ENCODE measurements around the gene GNG4. TPM values are rescaled to one million over a fixed set of nuclear protein-coding genes. Genes with fewer than 3 reads are reported as not detected.
"Not testable (repeated sequence)": the region's sequence is repeated elsewhere in the genome, so short reads cannot be mapped to it uniquely, and the experiment has no call there.

The GNG4 gene
- total and polyA plus RNA-seq, 7 donors = 1.5 to 31.9 (median 3.9) TPM

DNA sequence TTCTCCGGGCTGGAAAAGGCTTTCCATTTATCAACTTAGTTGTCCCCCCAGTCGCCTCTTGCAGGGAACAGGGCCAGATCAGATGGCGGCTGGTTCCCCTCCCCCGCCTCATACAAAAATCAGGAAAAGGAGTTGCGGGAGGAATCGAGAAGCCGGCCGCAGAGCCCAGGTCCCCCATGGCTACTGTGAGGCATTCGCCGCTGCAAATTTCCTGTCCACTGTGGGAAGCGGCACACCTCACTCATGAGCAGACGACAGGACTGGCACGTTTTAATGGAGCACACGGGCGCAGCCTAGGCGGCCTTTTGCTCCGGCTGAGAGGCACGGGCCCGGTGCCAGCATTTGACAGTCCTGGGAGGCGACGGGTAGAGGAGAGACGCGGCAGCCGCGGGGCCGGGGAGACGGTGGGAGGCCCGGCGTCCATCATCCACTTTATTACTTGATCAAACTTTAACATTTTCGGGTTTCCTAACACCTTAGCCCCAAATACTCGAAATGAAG, 1.1 kb downstream of the GNG4 start:
- H3K27ac ChIP-seq = no peak overlapping the region
- peaks cover 0 to 29% (median 26%) of the 10 kb centered on the region in 4 donors for H3K4me1 ChIP-seq
- no peak for TF ChIP-seq EP300 (IDR thresholded peaks at IDR 0.05)
- TF ChIP-seq, protein P1, sequence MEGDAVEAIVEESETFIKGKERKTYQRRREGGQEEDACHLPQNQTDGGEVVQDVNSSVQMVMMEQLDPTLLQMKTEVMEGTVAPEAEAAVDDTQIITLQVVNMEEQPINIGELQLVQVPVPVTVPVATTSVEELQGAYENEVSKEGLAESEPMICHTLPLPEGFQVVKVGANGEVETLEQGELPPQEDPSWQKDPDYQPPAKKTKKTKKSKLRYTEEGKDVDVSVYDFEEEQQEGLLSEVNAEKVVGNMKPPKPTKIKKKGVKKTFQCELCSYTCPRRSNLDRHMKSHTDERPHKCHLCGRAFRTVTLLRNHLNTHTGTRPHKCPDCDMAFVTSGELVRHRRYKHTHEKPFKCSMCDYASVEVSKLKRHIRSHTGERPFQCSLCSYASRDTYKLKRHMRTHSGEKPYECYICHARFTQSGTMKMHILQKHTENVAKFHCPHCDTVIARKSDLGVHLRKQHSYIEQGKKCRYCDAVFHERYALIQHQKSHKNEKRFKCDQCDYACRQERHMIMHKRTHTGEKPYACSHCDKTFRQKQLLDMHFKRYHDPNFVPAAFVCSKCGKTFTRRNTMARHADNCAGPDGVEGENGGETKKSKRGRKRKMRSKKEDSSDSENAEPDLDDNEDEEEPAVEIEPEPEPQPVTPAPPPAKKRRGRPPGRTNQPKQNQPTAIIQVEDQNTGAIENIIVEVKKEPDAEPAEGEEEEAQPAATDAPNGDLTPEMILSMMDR (IDR thresholded peaks at IDR 0.05) = no peak
- no peak for TF ChIP-seq POLR2AphosphoS5 (IDR thresholded peaks at IDR 0.05)
- no peak for TF ChIP-seq POLR2A (IDR thresholded peaks at IDR 0.05)
- peak overlapping the region in 2 of 4 donors; percentile 55 to 57 for H3K4me3 ChIP-seq
- intact Hi-C loops (cut with DNase I) = no loop called here
- H3K27me3 ChIP-seq = peaks cover 25 to 84% (median 38%) of the 10 kb centered on the region in 3 donors
- DNase-seq = peak; percentile 53
- WGBS, 2 donors = 6 to 9% methylated on average over 31 of the region's 31 CpGs
- H3K36me3 ChIP-seq = no peaks in the 10 kb centered on the region
- no peaks in the 10 kb centered on the region for H3K9me3 ChIP-seq

DNA sequence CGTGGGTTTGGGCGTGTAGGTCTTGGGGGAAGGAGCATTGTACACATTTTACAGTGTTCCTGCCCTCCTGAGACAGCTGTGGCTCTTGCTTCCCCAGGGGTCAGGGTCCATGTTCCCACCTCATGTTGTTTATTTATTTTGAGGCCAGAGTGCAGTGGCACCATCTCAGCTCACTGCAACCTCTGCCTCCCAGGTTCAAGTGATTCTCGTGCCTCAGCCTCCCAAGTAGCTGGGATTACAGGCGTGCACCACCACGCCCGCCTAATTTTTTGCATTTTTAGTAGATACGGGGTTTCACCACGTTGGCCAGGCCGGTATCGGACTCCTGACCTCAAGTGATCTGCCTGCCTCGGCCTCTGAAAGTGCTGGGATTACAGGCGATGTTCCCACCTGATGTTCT, 2.0 kb downstream of the GNG4 start:
- H3K27me3 ChIP-seq = peaks cover 25 to 84% (median 38%) of the 10 kb centered on the region in 3 donors
- H3K4me3 ChIP-seq; H3K9me3 ChIP-seq; H3K36me3 ChIP-seq; H3K27ac ChIP-seq; intact Hi-C loops (cut with DNase I); DNase-seq: not testable (repeated sequence)
- 66 to 85% methylated on average over 12 of the region's 12 CpGs for WGBS, 2 donors
- peaks cover 0 to 29% (median 26%) of the 10 kb centered on the region in 4 donors for H3K4me1 ChIP-seq

DNA sequence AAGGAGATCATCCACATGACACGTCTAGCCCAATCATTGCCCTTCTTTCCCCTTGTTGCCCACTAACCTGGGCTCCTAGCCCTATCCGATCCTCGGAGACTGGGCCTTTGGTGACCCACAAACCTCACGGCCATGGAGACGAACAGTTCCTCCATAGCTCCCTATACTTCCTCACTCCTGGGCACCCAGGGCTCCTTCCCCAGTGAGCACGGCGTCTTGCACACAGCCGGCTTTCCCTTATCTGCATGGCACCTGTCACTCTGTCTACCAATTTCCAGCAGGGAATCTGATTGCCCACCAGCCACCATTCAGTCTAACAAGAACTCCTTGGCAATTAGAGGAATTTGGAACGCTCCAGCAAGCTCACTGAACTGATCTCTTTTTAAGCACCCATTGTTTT, 3.1 kb downstream of the GNG4 start:
- 90 to 91% methylated on average over 9 of the region's 9 CpGs for WGBS, 2 donors
- intact Hi-C loops (cut with DNase I) = no loop called here

DNA sequence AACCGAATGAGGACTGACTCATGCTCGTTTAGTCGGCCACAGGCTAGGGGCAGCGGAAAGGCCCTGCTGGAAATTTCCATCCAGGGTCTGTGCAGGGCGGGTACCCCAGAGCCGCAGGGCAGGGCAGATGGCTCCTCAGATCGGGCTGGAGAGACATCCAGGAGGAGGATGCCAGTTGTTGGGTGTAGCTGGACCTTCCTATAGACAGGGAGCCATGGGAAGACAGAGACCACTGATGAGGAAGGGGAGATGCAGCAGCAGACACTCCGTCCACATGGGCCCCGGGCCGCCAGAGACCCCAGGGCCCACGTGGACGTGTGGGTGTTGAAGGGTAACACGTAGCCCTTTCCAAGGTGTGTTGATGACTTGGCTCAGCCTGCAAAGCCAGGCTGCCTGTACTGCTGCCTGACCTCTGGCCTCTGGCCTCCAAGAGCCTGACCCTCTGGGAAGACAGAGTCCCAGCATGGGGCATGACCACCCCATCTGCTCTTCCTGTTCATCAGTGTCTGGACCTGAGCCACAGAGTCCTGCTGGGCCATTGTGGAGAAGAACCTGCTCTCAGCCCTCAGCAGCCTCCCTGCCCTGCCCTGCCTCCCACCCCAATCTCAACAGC, 4.8 kb downstream of the GNG4 start:
- peaks cover 0 to 17% (median 15%) of the 10 kb centered on the region in 4 donors for H3K4me1 ChIP-seq

More for the DNA sequence above, 3.1 kb downstream of the GNG4 start:
- H3K9me3 ChIP-seq = no peaks in the 10 kb centered on the region
- no peak overlapping the region for H3K27ac ChIP-seq
- peaks cover 0 to 29% (median 26%) of the 10 kb centered on the region in 4 donors for H3K4me1 ChIP-seq
- DNase-seq = peak; percentile 28
- H3K4me3 ChIP-seq = no peak overlapping the region
- H3K27me3 ChIP-seq = peaks cover 25 to 78% (median 33%) of the 10 kb centered on the region in 3 donors
- no peaks in the 10 kb centered on the region for H3K36me3 ChIP-seq
- no peak for TF ChIP-seq POLR2A (IDR thresholded peaks at IDR 0.05)

GRCh38 chr1:235643837-235644692, 5.5 kb downstream of the GNG4 start:
- Histone ChIP-seq H3K4me3 (no peak overlapping the region), H3K4me1 (peaks cover 0 to 9% (median 9%) of the 10 kb centered on the region in 4 donors), H3K27ac (no peak overlapping the region), H3K36me3 (no peaks in the 10 kb centered on the region), H3K27me3 (peaks cover 8 to 59% (median 11%) of the 10 kb centered on the region in 3 donors), H3K9me3 (no peaks in the 10 kb centered on the region)
- peak; percentile 50 for DNase-seq
- 93 to 95% methylated on average over 23 of the region's 23 CpGs for WGBS, 2 donors
- intact Hi-C loops (cut with DNase I) = no loop called here
- TF ChIP-seq EP300 (IDR thresholded peaks at IDR 0.05) = no peak

More for the DNA sequence above, 4.8 kb downstream of the GNG4 start:
- Histone ChIP-seq H3K36me3 (no peaks in the 10 kb centered on the region), H3K27me3 (peaks cover 15 to 66% (median 18%) of the 10 kb centered on the region in 3 donors), H3K27ac (no peak overlapping the region), H3K9me3 (no peaks in the 10 kb centered on the region), H3K4me3 (no peak overlapping the region)
- 89 to 92% methylated on average over 13 of the region's 13 CpGs for WGBS, 2 donors
- TF ChIP-seq POLR2A (IDR thresholded peaks at IDR 0.05) (no peak), EP300 (IDR thresholded peaks at IDR 0.05) (no peak), POLR2AphosphoS5 (IDR thresholded peaks at IDR 0.05) (no peak)
- TF ChIP-seq, protein P1 (IDR thresholded peaks at IDR 0.05) = no peak
- intact Hi-C loops (cut with DNase I) = no loop called here
- DNase-seq = peak; percentile 44

DNA sequence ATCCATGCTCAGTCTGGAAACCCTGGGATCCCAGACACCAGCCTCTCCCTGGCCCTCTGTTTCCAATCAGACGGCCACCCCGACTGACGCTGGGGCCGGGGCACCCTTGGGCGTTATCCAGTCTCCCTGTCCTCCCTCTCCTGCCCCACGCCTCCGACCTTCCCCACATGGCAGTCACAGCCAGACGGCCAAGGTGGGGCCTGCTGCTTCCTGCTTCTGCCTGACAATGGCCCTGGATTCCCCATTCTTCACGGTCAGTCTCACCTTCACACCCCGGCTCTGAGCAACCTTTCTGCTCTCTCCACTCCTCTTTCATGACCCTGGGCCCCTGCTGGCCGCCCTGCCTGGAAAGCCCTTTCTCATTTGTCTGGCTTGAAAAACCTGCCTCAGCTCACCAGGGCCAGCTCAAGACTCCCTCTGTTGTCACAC, 6.6 kb downstream of the GNG4 start:
- WGBS, 2 donors = 66 to 71% methylated on average over 11 of the region's 11 CpGs

More for the DNA sequence above, 6.6 kb downstream of the GNG4 start:
- no peaks in the 10 kb centered on the region for H3K4me1 ChIP-seq
- H3K4me3 ChIP-seq = no peak overlapping the region
- no peaks in the 10 kb centered on the region for H3K9me3 ChIP-seq
- no peak for TF ChIP-seq POLR2A (IDR thresholded peaks at IDR 0.05)
- TF ChIP-seq, protein P1 (IDR thresholded peaks at IDR 0.05) = no peak
- no peak for TF ChIP-seq EP300 (IDR thresholded peaks at IDR 0.05)
- no peak for TF ChIP-seq POLR2AphosphoS5 (IDR thresholded peaks at IDR 0.05)
- no peak for DNase-seq
- no peak overlapping the region for H3K27ac ChIP-seq
- peaks cover 0 to 48% (median 2%) of the 10 kb centered on the region in 3 donors for H3K27me3 ChIP-seq
- intact Hi-C loops (cut with DNase I) = no loop called here
- H3K36me3 ChIP-seq = no peaks in the 10 kb centered on the region

All from sigmoid colon (tissue), 7 donors.